ENCODE results near the gene CACNG7.

DNA sequence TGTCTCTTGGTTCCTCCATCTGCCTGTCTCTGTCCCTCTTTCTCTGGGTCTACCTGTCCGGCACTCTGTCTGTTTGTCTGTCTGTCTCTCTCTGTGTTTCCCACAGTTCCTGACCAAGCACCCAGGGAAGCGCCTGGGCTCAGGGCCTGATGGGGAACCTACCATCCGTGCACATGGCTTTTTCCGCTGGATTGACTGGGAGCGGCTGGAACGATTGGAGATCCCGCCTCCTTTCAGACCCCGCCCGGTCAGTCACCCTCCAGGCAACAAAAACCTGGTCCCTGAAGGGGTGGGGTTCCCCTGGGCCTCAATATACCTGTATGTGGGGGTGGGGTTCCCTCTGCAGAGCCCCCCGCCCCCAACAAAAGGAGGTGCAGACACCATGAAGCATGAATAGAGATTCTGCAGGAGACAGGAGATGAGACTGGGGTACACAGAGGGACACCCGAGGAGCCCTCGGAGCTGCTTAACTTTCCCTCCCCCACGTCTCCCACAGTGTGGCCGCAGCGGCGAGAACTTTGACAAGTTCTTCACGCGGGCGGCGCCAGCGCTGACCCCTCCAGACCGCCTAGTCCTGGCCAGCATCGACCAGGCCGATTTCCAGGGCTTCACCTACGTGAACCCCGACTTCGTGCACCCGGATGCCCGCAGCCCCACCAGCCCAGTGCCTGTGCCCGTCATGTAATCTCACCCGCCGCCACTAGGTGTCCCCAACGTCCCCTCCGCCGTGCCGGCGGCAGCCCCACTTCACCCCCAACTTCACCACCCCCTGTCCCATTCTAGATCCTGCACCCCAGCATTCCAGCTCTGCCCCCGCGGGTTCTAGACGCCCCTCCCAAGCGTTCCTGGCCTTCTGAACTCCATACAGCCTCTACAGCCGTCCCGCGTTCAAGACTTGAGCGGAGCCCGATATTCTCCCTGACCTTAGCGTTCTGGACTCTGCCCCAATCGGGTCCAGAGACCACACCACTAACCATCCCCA lies 2.6 kb upstream of the CACNG7 start:
- TF ChIP-seq, protein P1, sequence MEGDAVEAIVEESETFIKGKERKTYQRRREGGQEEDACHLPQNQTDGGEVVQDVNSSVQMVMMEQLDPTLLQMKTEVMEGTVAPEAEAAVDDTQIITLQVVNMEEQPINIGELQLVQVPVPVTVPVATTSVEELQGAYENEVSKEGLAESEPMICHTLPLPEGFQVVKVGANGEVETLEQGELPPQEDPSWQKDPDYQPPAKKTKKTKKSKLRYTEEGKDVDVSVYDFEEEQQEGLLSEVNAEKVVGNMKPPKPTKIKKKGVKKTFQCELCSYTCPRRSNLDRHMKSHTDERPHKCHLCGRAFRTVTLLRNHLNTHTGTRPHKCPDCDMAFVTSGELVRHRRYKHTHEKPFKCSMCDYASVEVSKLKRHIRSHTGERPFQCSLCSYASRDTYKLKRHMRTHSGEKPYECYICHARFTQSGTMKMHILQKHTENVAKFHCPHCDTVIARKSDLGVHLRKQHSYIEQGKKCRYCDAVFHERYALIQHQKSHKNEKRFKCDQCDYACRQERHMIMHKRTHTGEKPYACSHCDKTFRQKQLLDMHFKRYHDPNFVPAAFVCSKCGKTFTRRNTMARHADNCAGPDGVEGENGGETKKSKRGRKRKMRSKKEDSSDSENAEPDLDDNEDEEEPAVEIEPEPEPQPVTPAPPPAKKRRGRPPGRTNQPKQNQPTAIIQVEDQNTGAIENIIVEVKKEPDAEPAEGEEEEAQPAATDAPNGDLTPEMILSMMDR (conservative IDR thresholded peaks at IDR 0.05; ENCODE audit: low read length) = peak; percentile 82
- no peak for TF ChIP-seq EZH2phosphoT487 (IDR thresholded peaks at IDR 0.05; ENCODE audit: borderline replicate concordance)
